HEK293 (cell line): ENCODE measurements around the gene YARS1.

Experiments
- CTCF ChIA-PET: fragments of 350-600 bp; formaldehyde crosslinking; extraction: SDS; loops from one replicate; lab custom pipeline; 2021; ENCODE audit warnings: antibody characterized with exemption; lab: Yijun Ruan, JAX
- POLR2A ChIA-PET: fragments of 300-600 bp; formaldehyde crosslinking; extraction: SDS; loops from one replicate; lab custom pipeline; 2020; ENCODE audit warnings: antibody characterized with exemption, inconsistent platforms; lab: Yijun Ruan, JAX
- H3K27ac ChIP-seq: fragments of 200-500 bp; sonication (Bioruptor generic); 2 replicates; pipeline ENCODE4 v1.5.1; 2014; ENCODE audit warnings: low read depth, low read length, control low read depth, inconsistent platforms; ENCODE audit errors: extremely low read depth
- H3K36me3 ChIP-seq, 2 experiments: fragments of 200-500 bp in 1 of 2; sonication (Bioruptor generic) in 1 of 2; 1 replicate in 1 of 2; 2 replicates in 1 of 2; pipeline ENCODE4 v1.5.1; 2014 to 2017; ENCODE audit warnings: inconsistent platforms in 2 of 2, low read length in 2 of 2; ENCODE audit not compliant: control insufficient read depth in 2 of 2, insufficient read depth in 1 of 2
- H3K4me1 ChIP-seq: fragments of 200-500 bp; sonication (Bioruptor generic); 2 replicates; pipeline ENCODE4 v1.5.1; 2014; ENCODE audit warnings: mild to moderate bottlenecking, low read length, inconsistent platforms; ENCODE audit not compliant: control insufficient read depth, insufficient read depth
- H3K4me3 ChIP-seq: 2 replicates; pipeline ENCODE4 v1.5.1; 2011; ENCODE audit warnings: low read depth, mild to moderate bottlenecking, control low read depth, low read length, moderate library complexity
- H3K9me3 ChIP-seq: fragments of 200-500 bp; sonication (Bioruptor generic); 2 replicates; pipeline ENCODE4 v1.5.1; 2014; ENCODE audit warnings: low read depth, low read length, inconsistent platforms; ENCODE audit not compliant: control insufficient read depth, insufficient read depth
- BCL11A ChIP-seq: fragments of 450-650 bp; formaldehyde crosslinking; IDR thresholded peaks from 2 replicates; pipeline ENCODE4 v1.5.1; 2016; ENCODE audit warnings: low read depth, missing biosample characterization, missing genetic modification characterization
- EGR2 ChIP-seq: fragments of 450-650 bp; formaldehyde crosslinking; IDR thresholded peaks from 2 replicates; pipeline ENCODE4 v1.5.1; 2016; ENCODE audit warnings: low read depth, missing biosample characterization, missing genetic modification characterization
- GLI2 ChIP-seq: fragments of 450-650 bp; formaldehyde crosslinking; IDR thresholded peaks from 2 replicates; pipeline ENCODE4; 2017; ENCODE audit warnings: missing biosample characterization, missing genetic modification characterization, low read depth, borderline replicate concordance
- GLI4 ChIP-seq: fragments of 450-650 bp; formaldehyde crosslinking; IDR thresholded peaks from 2 replicates; pipeline ENCODE4 v1.5.1; 2016; ENCODE audit warnings: missing biosample characterization, missing genetic modification characterization
- HOXD13 ChIP-seq: sonication (generic); formaldehyde crosslinking; IDR thresholded peaks from 2 replicates; pipeline ENCODE4 v1.8.0; 2022; ENCODE audit warnings: missing genetic modification reagents, borderline replicate concordance
- KLF16 ChIP-seq: fragments of 450-650 bp; formaldehyde crosslinking; IDR thresholded peaks from 2 replicates; pipeline ENCODE4 v1.5.1; 2017; ENCODE audit warnings: missing biosample characterization, missing genetic modification characterization
- MEIS1 ChIP-seq: sonication (generic); formaldehyde crosslinking; IDR thresholded peaks from 2 replicates; pipeline ENCODE4 v1.8.1; 2022; ENCODE audit warnings: missing genetic modification reagents, mild to moderate bottlenecking, borderline replicate concordance
- PATZ1 ChIP-seq: fragments of 450-650 bp; formaldehyde crosslinking; IDR thresholded peaks from 2 replicates; pipeline ENCODE4 v1.5.1; 2016; ENCODE audit warnings: missing biosample characterization, missing genetic modification characterization
- SCRT2 ChIP-seq: fragments of 450-650 bp; formaldehyde crosslinking; IDR thresholded peaks from 2 replicates; pipeline ENCODE4 v1.5.1; 2016; ENCODE audit warnings: missing biosample characterization, missing genetic modification characterization
- ZEB2 ChIP-seq: fragments of 450-650 bp; formaldehyde crosslinking; IDR thresholded peaks from 2 replicates; pipeline ENCODE4 v1.5.1; 2016; ENCODE audit warnings: missing biosample characterization, missing genetic modification characterization
- ZFHX2 ChIP-seq: fragments of 450-650 bp; formaldehyde crosslinking; conservative IDR thresholded peaks from 2 replicates; pipeline ENCODE4 v1.5.1; 2016; ENCODE audit warnings: missing biosample characterization, missing genetic modification characterization
- ZNF146 ChIP-seq: fragments of 450-650 bp; formaldehyde crosslinking; IDR thresholded peaks from 2 replicates; pipeline ENCODE4 v1.5.1; 2016; ENCODE audit warnings: missing biosample characterization, missing genetic modification characterization
- ZNF2 ChIP-seq: fragments of 450-650 bp; formaldehyde crosslinking; IDR thresholded peaks from 2 replicates; pipeline ENCODE4 v1.5.1; 2016; ENCODE audit warnings: missing biosample characterization, missing genetic modification characterization
- ZNF26 ChIP-seq: fragments of 450-650 bp; formaldehyde crosslinking; IDR thresholded peaks from 2 replicates; pipeline ENCODE4 v1.5.1; 2016; ENCODE audit warnings: missing biosample characterization, missing genetic modification characterization
- ZNF311 ChIP-seq: fragments of 450-650 bp; formaldehyde crosslinking; IDR thresholded peaks from 2 replicates; pipeline ENCODE4 v1.5.1; 2017; ENCODE audit warnings: missing biosample characterization, missing genetic modification characterization, borderline replicate concordance
- ZNF335 ChIP-seq: fragments of 450-650 bp; formaldehyde crosslinking; conservative IDR thresholded peaks from 2 replicates; pipeline ENCODE4 v1.5.1; 2016; ENCODE audit warnings: missing biosample characterization, missing genetic modification characterization
- ZNF366 ChIP-seq: fragments of 450-650 bp; formaldehyde crosslinking; conservative IDR thresholded peaks from 2 replicates; pipeline ENCODE4 v1.5.1; 2016; ENCODE audit warnings: missing biosample characterization, missing genetic modification characterization
- ZNF416 ChIP-seq: fragments of 450-650 bp; formaldehyde crosslinking; IDR thresholded peaks from 2 replicates; pipeline ENCODE4 v1.5.1; 2016; ENCODE audit warnings: missing biosample characterization, missing genetic modification characterization
- ZNF473 ChIP-seq: fragments of 450-650 bp; formaldehyde crosslinking; IDR thresholded peaks from 2 replicates; pipeline ENCODE4 v1.5.1; 2017; ENCODE audit warnings: missing biosample characterization, missing genetic modification characterization
- ZNF488 ChIP-seq: fragments of 450-650 bp; formaldehyde crosslinking; IDR thresholded peaks from 2 replicates; pipeline ENCODE4 v1.5.1; 2016; ENCODE audit warnings: missing biosample characterization, missing genetic modification characterization
- ZNF530 ChIP-seq: fragments of 450-650 bp; formaldehyde crosslinking; IDR thresholded peaks from 2 replicates; pipeline ENCODE4 v1.5.1; 2016; ENCODE audit warnings: low read depth, missing biosample characterization, missing genetic modification characterization
- ZNF600 ChIP-seq: fragments of 450-650 bp; formaldehyde crosslinking; IDR thresholded peaks from 2 replicates; pipeline ENCODE4 v1.5.1; 2016; ENCODE audit warnings: missing biosample characterization, missing genetic modification characterization
- ZNF76 ChIP-seq: fragments of 450-650 bp; formaldehyde crosslinking; IDR thresholded peaks from 2 replicates; pipeline ENCODE4; 2016; ENCODE audit warnings: low read depth, missing biosample characterization, missing genetic modification characterization, borderline replicate concordance
- TF ChIP-seq, protein P1 (sequence below): fragments of 450-650 bp; formaldehyde crosslinking; IDR thresholded peaks from 2 replicates; pipeline ENCODE4 v1.5.1; 2016; ENCODE audit warnings: missing biosample characterization, missing genetic modification characterization
- TF ChIP-seq, protein P2 (sequence below): fragments of 450-650 bp; formaldehyde crosslinking; IDR thresholded peaks from 2 replicates; pipeline ENCODE4 v1.5.1; 2017; ENCODE audit warnings: missing biosample characterization, missing genetic modification characterization

Gene YARS1

GRCh38 chr1:32761253-32761877 lies 55.8 kb downstream of the YARS1 start:
- peaks cover 15% of the 10 kb centered on the region for H3K4me1 ChIP-seq
- H3K9me3 ChIP-seq: no peaks in the 10 kb centered on the region
- no peak overlapping the region for H3K4me3 ChIP-seq
- H3K36me3 ChIP-seq: no peaks in the 10 kb centered on the region; a peak in 1 of 3 replicates
- CTCF ChIA-PET: interaction anchor here (0.6 to 2.0 kb wide), 4 partner anchors 12 to 306 kb away, joined by 3 to 13 read pairs (median 6); no protein-coding TSS in a partner anchor
- H3K27ac ChIP-seq: no peak overlapping the region
- TF ChIP-seq MEIS1 (CRISPR knock-in tag) (no peak), ZFHX2 (tag by site-specific recombination) (peak; percentile 96), BCL11A (tag by site-specific recombination) (0 out of 2 replicates have a peak, but pooled peaks have one; percentile 36), ZNF311 (no peak), SCRT2 (tag by site-specific recombination) (0 out of 2 replicates have a peak, but pooled peaks have one; percentile 6), EGR2 (peak; percentile 94), ZNF600 (tag by site-specific recombination) (peak; percentile 75), ZEB2 (tag by site-specific recombination) (peak; percentile 33; the same call in 1 of the 2 replicates), ZNF530 (tag by site-specific recombination) (no peak), ZNF473 (no peak), HOXD13 (CRISPR knock-in tag) (no peak), ZNF416 (tag by site-specific recombination) (no peak), KLF16 (tag by site-specific recombination) (no peak), ZNF335 (tag by site-specific recombination) (0 out of 2 replicates have a peak, but pooled peaks have one; percentile 32), ZNF2 (tag by site-specific recombination) (no peak), ZNF366 (tag by site-specific recombination) (peak; percentile 34; the same call in 1 of the 2 replicates)
- TF ChIP-seq, protein P1, sequence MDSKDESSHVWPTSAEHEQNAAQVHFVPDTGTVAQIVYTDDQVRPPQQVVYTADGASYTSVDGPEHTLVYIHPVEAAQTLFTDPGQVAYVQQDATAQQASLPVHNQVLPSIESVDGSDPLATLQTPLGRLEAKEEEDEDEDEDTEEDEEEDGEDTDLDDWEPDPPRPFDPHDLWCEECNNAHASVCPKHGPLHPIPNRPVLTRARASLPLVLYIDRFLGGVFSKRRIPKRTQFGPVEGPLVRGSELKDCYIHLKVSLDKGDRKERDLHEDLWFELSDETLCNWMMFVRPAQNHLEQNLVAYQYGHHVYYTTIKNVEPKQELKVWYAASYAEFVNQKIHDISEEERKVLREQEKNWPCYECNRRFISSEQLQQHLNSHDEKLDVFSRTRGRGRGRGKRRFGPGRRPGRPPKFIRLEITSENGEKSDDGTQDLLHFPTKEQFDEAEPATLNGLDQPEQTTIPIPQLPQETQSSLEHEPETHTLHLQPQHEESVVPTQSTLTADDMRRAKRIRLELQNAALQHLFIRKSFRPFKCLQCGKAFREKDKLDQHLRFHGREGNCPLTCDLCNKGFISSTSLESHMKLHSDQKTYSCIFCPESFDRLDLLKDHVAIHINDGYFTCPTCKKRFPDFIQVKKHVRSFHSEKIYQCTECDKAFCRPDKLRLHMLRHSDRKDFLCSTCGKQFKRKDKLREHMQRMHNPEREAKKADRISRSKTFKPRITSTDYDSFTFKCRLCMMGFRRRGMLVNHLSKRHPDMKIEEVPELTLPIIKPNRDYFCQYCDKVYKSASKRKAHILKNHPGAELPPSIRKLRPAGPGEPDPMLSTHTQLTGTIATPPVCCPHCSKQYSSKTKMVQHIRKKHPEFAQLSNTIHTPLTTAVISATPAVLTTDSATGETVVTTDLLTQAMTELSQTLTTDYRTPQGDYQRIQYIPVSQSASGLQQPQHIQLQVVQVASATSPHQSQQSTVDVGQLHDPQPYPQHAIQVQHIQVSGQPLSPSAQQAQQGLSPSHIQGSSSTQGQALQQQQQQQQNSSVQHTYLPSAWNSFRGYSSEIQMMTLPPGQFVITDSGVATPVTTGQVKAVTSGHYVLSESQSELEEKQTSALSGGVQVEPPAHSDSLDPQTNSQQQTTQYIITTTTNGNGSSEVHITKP (tag by site-specific recombination): peak; percentile 70
- TF ChIP-seq, protein P2, sequence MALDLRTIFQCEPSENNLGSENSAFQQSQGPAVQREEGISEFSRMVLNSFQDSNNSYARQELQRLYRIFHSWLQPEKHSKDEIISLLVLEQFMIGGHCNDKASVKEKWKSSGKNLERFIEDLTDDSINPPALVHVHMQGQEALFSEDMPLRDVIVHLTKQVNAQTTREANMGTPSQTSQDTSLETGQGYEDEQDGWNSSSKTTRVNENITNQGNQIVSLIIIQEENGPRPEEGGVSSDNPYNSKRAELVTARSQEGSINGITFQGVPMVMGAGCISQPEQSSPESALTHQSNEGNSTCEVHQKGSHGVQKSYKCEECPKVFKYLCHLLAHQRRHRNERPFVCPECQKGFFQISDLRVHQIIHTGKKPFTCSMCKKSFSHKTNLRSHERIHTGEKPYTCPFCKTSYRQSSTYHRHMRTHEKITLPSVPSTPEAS: no peak
- POLR2A ChIA-PET: interaction anchor here (0.7 kb wide), 1 partner anchor 56 kb away, joined by 4 read pairs; the partner anchor contains the start of genes S100PBP and YARS1

- H3K27ac ChIP-seq: peak overlapping the region; percentile 18; the same call in 1 of the 2 replicates
- no peaks in the 10 kb centered on the region; a peak in 1 of 3 replicates for H3K36me3 ChIP-seq
- ChIA-PET POLR2A (interaction anchor here (0.7 kb wide), 1 partner anchor 48 kb away, joined by 3 read pairs; no protein-coding TSS in a partner anchor), CTCF (interaction anchor here (0.7 kb wide), 1 partner anchor 51 kb away, joined by 4 read pairs; no protein-coding TSS in a partner anchor)
- H3K9me3 ChIP-seq: no peaks in the 10 kb centered on the region
- H3K4me1 ChIP-seq: peaks cover 16% of the 10 kb centered on the region
- H3K4me3 ChIP-seq: no peak overlapping the region
- TF ChIP-seq ZNF146 (no peak), GLI4 (no peak), GLI2 (tag by site-specific recombination) (no peak), ZNF2 (tag by site-specific recombination) (no peak), ZFHX2 (tag by site-specific recombination) (peak; percentile 94), ZNF26 (no peak), ZNF76 (no peak), ZNF488 (no peak), PATZ1 (tag by site-specific recombination) (peak; percentile 61; the same call in 1 of the 2 replicates)
Observed at GRCh38 chr1:32759997-32760623, 57.0 kb downstream of the YARS1 start.
